GM23338 (cell line): ENCODE data around the gene AQP9. TPM values are rescaled to one million over a fixed set of nuclear protein-coding genes. Genes with fewer than 3 reads are reported as not detected.

ENCODE experiments used
- ATAC-seq: fragments of 200-7000 bp; cut with Tn5 transposase; 3 replicates; pipeline ENCODE4 v1.9.1; 2020
- DNase-seq: peaks from one replicate; pipeline ENCODE4 v3.0.0-alpha.2; 2015; ENCODE audit warnings: low spot score
- H2AFZ ChIP-seq: fragments of 200-600 bp; sonication (generic); 2 replicates; pipeline ENCODE4 v1.8.0; 2016; ENCODE audit warnings: antibody characterized with exemption, mild to moderate bottlenecking, moderate library complexity
- H3F3A ChIP-seq: fragments of 200-600 bp; sonication (generic); replicated peaks from 2 replicates; pipeline ENCODE4 v1.8.0; 2017; ENCODE audit warnings: antibody characterized with exemption, mixed run types, low read depth
- H3K27ac ChIP-seq: fragments of 200-600 bp; sonication (generic); 2 replicates; pipeline ENCODE4 v1.6.1; 2016; ENCODE audit warnings: low read depth
- H3K27me3 ChIP-seq: fragments of 200-600 bp; sonication (generic); 2 replicates; pipeline ENCODE4 v1.8.0; 2016; ENCODE audit warnings: mild to moderate bottlenecking, mixed run types, moderate library complexity; ENCODE audit not compliant: insufficient read depth
- H3K36me3 ChIP-seq: fragments of 200-600 bp; sonication (generic); 2 replicates; pipeline ENCODE4 v1.8.0; 2016; ENCODE audit warnings: mild to moderate bottlenecking; ENCODE audit not compliant: insufficient read depth
- H3K4me1 ChIP-seq: fragments of 200-600 bp; sonication (generic); 2 replicates; pipeline ENCODE4 v1.8.0; 2016; ENCODE audit warnings: mild to moderate bottlenecking, moderate library complexity; ENCODE audit not compliant: insufficient read depth
- H3K4me2 ChIP-seq: fragments of 200-600 bp; sonication (generic); 2 replicates; pipeline ENCODE4 v1.7.1; 2017; ENCODE audit warnings: mixed run types
- H3K4me3 ChIP-seq: fragments of 200-600 bp; sonication (generic); 2 replicates; pipeline ENCODE4 v1.6.1; 2016; ENCODE audit warnings: mixed run types
- H3K79me2 ChIP-seq: fragments of 200-600 bp; sonication (generic); replicated peaks from 2 replicates; pipeline ENCODE4 v1.8.0; 2017; ENCODE audit warnings: mild to moderate bottlenecking; ENCODE audit not compliant: insufficient read depth
- H3K9me2 ChIP-seq: fragments of 200-600 bp; sonication (generic); 2 replicates; pipeline ENCODE4 v1.8.0; 2017; ENCODE audit not compliant: insufficient read depth
- H4K20me1 ChIP-seq: fragments of 200-600 bp; sonication (generic); replicated peaks from 2 replicates; pipeline ENCODE4 v1.8.0; 2017; ENCODE audit warnings: mild to moderate bottlenecking; ENCODE audit not compliant: insufficient read depth
- H3K27ac Mint-ChIP-seq: 2 replicates; pipeline ENCODE4 v1.8.0; 2020; ENCODE audit warnings: inconsistent platforms, mild to moderate bottlenecking, moderate library complexity, mixed read lengths
- H3K27me3 Mint-ChIP-seq: 3 replicates; pipeline ENCODE4 v1.8.0; 2022; ENCODE audit warnings: low read depth, mild to moderate bottlenecking, moderate library complexity, mixed read lengths, inconsistent platforms; ENCODE audit not compliant: insufficient read depth, poor library complexity
- H3K36me3 Mint-ChIP-seq: 3 replicates; pipeline ENCODE4 v1.8.0; 2021; ENCODE audit warnings: low read depth, mild to moderate bottlenecking, inconsistent platforms, moderate library complexity, mixed read lengths
- H3K4me1 Mint-ChIP-seq: 3 replicates; pipeline ENCODE4 v1.8.0; 2020; ENCODE audit warnings: mild to moderate bottlenecking, inconsistent platforms, mixed read lengths
- H3K4me3 Mint-ChIP-seq: 3 replicates; pipeline ENCODE4 v1.8.0; 2021; ENCODE audit warnings: moderate library complexity, mild to moderate bottlenecking, inconsistent platforms, mixed read lengths
- H3K9me3 Mint-ChIP-seq: 3 replicates; pipeline ENCODE4 v1.8.0; 2020; ENCODE audit warnings: moderate library complexity, mild to moderate bottlenecking, inconsistent platforms, mixed read lengths
- CREB1 ChIP-seq: fragments of 250-450 bp; sonication (Bioruptor Pico); IDR thresholded peaks from 2 replicates; pipeline ENCODE4 v1.5.0; 2020; ENCODE audit warnings: low read depth, mild to moderate bottlenecking, moderate library complexity
- EZH2 ChIP-seq: fragments of 200-600 bp; sonication (generic); IDR thresholded peaks from one replicate; pipeline ENCODE4 v1.8.0; 2017; ENCODE audit warnings: antibody characterized with exemption, mild to moderate bottlenecking, low read depth; ENCODE audit not compliant: unreplicated experiment
- EZH2phosphoT487 ChIP-seq: fragments of 200-600 bp; sonication (generic); IDR thresholded peaks from one replicate; pipeline ENCODE4 v1.8.1; 2018; ENCODE audit warnings: antibody characterized with exemption; ENCODE audit not compliant: unreplicated experiment
- JUNB ChIP-seq: IDR thresholded peaks from one replicate; pipeline ENCODE4 v1.6.1; 2016; ENCODE audit warnings: antibody characterized with exemption; ENCODE audit not compliant: unreplicated experiment
- NANOG ChIP-seq: IDR thresholded peaks from 2 replicates; pipeline ENCODE4 v1.6.1; 2016; ENCODE audit warnings: antibody characterized with exemption, borderline replicate concordance
- POLR2AphosphoS5 ChIP-seq: IDR thresholded peaks from 2 replicates; pipeline ENCODE4 v1.6.1; 2016; ENCODE audit warnings: antibody characterized with exemption, low read depth
- REST ChIP-seq: IDR thresholded peaks from one replicate; pipeline ENCODE4 v1.6.1; 2018; ENCODE audit warnings: antibody characterized with exemption; ENCODE audit not compliant: unreplicated experiment
- STAT1 ChIP-seq: IDR thresholded peaks from one replicate; pipeline ENCODE4 v1.6.1; 2016; ENCODE audit warnings: antibody characterized with exemption; ENCODE audit not compliant: unreplicated experiment
- ZNF462 ChIP-seq: fragments of 250-450 bp; sonication (Bioruptor Pico); IDR thresholded peaks from 2 replicates; pipeline ENCODE4 v1.5.0; 2020; ENCODE audit warnings: mild to moderate bottlenecking, moderate library complexity
- polyA plus RNA-seq: library from polyadenylated mRNA; unstranded; fragments of >200 nt; fragmentation: Nextera tagmentation; extraction: Ambion mirVana; gene quantifications from 2 replicates; pipeline ENCODE4 v1.2.1, GENCODE V29; 2016
- small RNA-seq: library from RNA; depleted of rRNA; stranded (forward); fragments of <200 nt; gene quantifications from one replicate; pipeline ENCODE3, GENCODE V24; 2014; ENCODE audit warnings: low replicate concordance
- total RNA-seq: library from RNA; depleted of rRNA; stranded (reverse); fragments of >200 nt; shearing (Covaris generic); gene quantifications from 2 replicates; pipeline ENCODE4 v1.2.3, GENCODE V29; 2014; rRNA removed

Gene AQP9
- total and polyA plus RNA-seq, 2 experiments from 2014 or later: not detected

DNA sequence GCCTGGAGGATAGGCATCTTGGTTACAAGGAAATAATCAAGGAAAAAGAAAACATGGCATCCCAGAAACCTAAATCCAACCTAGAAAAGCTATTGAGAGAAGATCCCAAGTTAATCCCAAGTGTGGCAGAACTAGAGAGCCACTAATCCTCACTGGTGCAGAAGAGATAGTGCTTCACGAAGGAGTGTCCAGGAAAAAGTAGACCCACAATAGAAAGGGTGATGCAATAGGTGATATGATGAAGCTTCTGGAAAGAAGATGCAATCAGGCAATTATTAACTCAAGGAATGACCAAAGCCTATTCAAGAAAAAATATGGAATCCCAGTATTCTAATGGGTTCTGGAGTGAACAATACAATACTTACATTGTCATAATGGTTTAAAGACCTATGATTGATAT lies 95.2 kb downstream of the AQP9 start:
- DNase-seq (no peak), ATAC-seq (no peak)
- Histone ChIP-seq H3K9me2 (no peaks in the 10 kb centered on the region), H3K36me3 (no peaks in the 10 kb centered on the region), H2AFZ (no peak overlapping the region), H3F3A (no peaks in the 10 kb centered on the region), H3K4me2 (no peak overlapping the region), H4K20me1 (no peaks in the 10 kb centered on the region), H3K27ac (no peak overlapping the region), H3K27me3 (no peaks in the 10 kb centered on the region), H3K4me3 (no peak overlapping the region), H3K4me1 (peaks cover 22% of the 10 kb centered on the region), H3K79me2 (no peaks in the 10 kb centered on the region)
- H3K27me3 Mint-ChIP-seq: peaks cover 5% of the 10 kb centered on the region
- peaks cover 26% of the 10 kb centered on the region for H3K9me3 Mint-ChIP-seq
- no peak overlapping the region for H3K4me3 Mint-ChIP-seq
- H3K27ac Mint-ChIP-seq: no peak overlapping the region
- H3K4me1 Mint-ChIP-seq: peaks cover 33% of the 10 kb centered on the region
- H3K36me3 Mint-ChIP-seq: peaks cover 13% of the 10 kb centered on the region; the same call in 2 of the 3 replicates
- TF ChIP-seq CREB1 (no peak), NANOG (no peak), ZNF462 (CRISPR knock-in tag) (no peak), JUNB (no peak), REST (no peak), EZH2phosphoT487 (no peak), POLR2AphosphoS5 (no peak), EZH2 (no peak), STAT1 (no peak)

Small RNAs within 50 kb of the gene (small RNA-seq; reads per million reads assigned to genes)
- not detected for gene MTCO3P23

Other genes starting within 250 kb of the AQP9 start
- 0.80 TPM in 1 of 2 replicates, not detected in the other for gene ALDH1A2, start 72.7 kb upstream of the AQP9 start, total RNA-seq
- gene ALDH1A2, start 72.7 kb upstream of the AQP9 start, polyA plus RNA-seq: not detected in 2 replicates